Measurements from ENCODE around the gene SLC1A2. TPM values are rescaled to one million over a fixed set of nuclear protein-coding genes. Genes with fewer than 3 reads are reported as not detected.

The SLC1A2 gene
- total and polyA plus RNA-seq, 4 donors, result 0.35 to 17.0 (median 1.1) TPM

GRCh38 chr11:35357923-35358322 is 61.4 kb downstream of the SLC1A2 start:
- H3K9ac ChIP-seq (ENCODE audit: insufficient read depth in 1 of 2, low read length in 2 of 2), result no peak overlapping the region
- no peak for TF ChIP-seq CTCF (IDR thresholded peaks at IDR 0.05; ENCODE audit: control extremely low read depth, extremely low read depth)
- no peak for ATAC-seq (ENCODE audit: insufficient read depth, low FRiP score)
- H3K27ac ChIP-seq (ENCODE audit: low read depth in 1 of 2, low read length in 1 of 2), result no peak overlapping the region
- no peaks in the 10 kb centered on the region for H3K9me3 ChIP-seq (ENCODE audit: control insufficient read depth in 4 of 4, insufficient read depth in 3 of 4, low read length in 3 of 4)
- DNase-seq, result no peak
- H3K4me3 ChIP-seq, result no peak overlapping the region
- WGBS, 2 donors, result 81 to 87% methylated on average over 5 of the region's 5 CpGs
- H3K27me3 ChIP-seq (ENCODE audit: control insufficient read depth in 3 of 3, insufficient read depth in 3 of 3, low read length in 2 of 3), result no peaks in the 10 kb centered on the region
- no peaks in the 10 kb centered on the region for H3K4me1 ChIP-seq (ENCODE audit: control insufficient read depth in 5 of 5, insufficient read depth in 5 of 5, low read length in 5 of 5)
- H3K36me3 ChIP-seq (ENCODE audit: control insufficient read depth in 4 of 4, insufficient read depth in 4 of 4, low read length in 4 of 4), result no peaks in the 10 kb centered on the region

- 90 to 92% methylated on average over 5 of the region's 5 CpGs for WGBS, 2 donors
- no peak for TF ChIP-seq CTCF (IDR thresholded peaks at IDR 0.05; ENCODE audit: control extremely low read depth, extremely low read depth)
- H3K9me3 ChIP-seq (ENCODE audit: control insufficient read depth in 4 of 4, insufficient read depth in 3 of 4, low read length in 3 of 4), result no peaks in the 10 kb centered on the region
- no peak overlapping the region for H3K9ac ChIP-seq (ENCODE audit: insufficient read depth in 1 of 2, low read length in 2 of 2)
- DNase-seq, result no peak
- no peak for ATAC-seq (ENCODE audit: insufficient read depth, low FRiP score)
- no peaks in the 10 kb centered on the region for H3K27me3 ChIP-seq (ENCODE audit: control insufficient read depth in 3 of 3, insufficient read depth in 3 of 3, low read length in 2 of 3)
- H3K27ac ChIP-seq (ENCODE audit: low read depth in 1 of 2, low read length in 1 of 2), result no peak overlapping the region
- H3K36me3 ChIP-seq (ENCODE audit: control insufficient read depth in 4 of 4, insufficient read depth in 4 of 4, low read length in 4 of 4), result no peaks in the 10 kb centered on the region
- no peak overlapping the region for H3K4me3 ChIP-seq
- peaks cover 0 to 7% (median 0%) of the 10 kb centered on the region in 5 donors for H3K4me1 ChIP-seq (ENCODE audit: control insufficient read depth in 5 of 5, insufficient read depth in 5 of 5, low read length in 5 of 5)
Measured at GRCh38 chr11:35355102-35355749, 64.1 kb downstream of the SLC1A2 start.

- H3K27ac ChIP-seq (ENCODE audit: low read depth in 1 of 2, low read length in 1 of 2), result no peak overlapping the region
- no peak for DNase-seq
- H3K9ac ChIP-seq (ENCODE audit: insufficient read depth in 1 of 2, low read length in 2 of 2), result no peak overlapping the region
- H3K36me3 ChIP-seq (ENCODE audit: control insufficient read depth in 4 of 4, insufficient read depth in 4 of 4, low read length in 4 of 4), result no peaks in the 10 kb centered on the region
- H3K4me3 ChIP-seq, result no peak overlapping the region
- 88 to 91% methylated on average over 7 of the region's 7 CpGs for WGBS, 2 donors
- no peaks in the 10 kb centered on the region for H3K27me3 ChIP-seq (ENCODE audit: control insufficient read depth in 3 of 3, insufficient read depth in 3 of 3, low read length in 2 of 3)
- H3K9me3 ChIP-seq (ENCODE audit: control insufficient read depth in 4 of 4, insufficient read depth in 3 of 4, low read length in 3 of 4), result no peaks in the 10 kb centered on the region
- no peak for TF ChIP-seq CTCF (IDR thresholded peaks at IDR 0.05; ENCODE audit: control extremely low read depth, extremely low read depth)
- ATAC-seq (ENCODE audit: insufficient read depth, low FRiP score), result no peak
- H3K4me1 ChIP-seq (ENCODE audit: control insufficient read depth in 5 of 5, insufficient read depth in 5 of 5, low read length in 5 of 5), result peaks cover 0 to 7% (median 0%) of the 10 kb centered on the region in 5 donors
Measured at GRCh38 chr11:35354644-35355043, 64.7 kb downstream of the SLC1A2 start.

Data from lung (tissue), 12 donors.